Mammary epithelial cell (primary cell): Measurements from ENCODE around the gene XXYLT1.

Source experiments
- CTCF ChIP-seq, 2 donors: IDR thresholded peaks in 1 of 2; conservative IDR thresholded peaks in 1 of 2; 2 replicates each; pipeline ENCODE4 v1.5.1; 2011 to 2012; ENCODE audit warnings: inconsistent platforms in 2 of 2, low read length in 2 of 2, mild to moderate bottlenecking in 2 of 2, control low read depth in 1 of 2, low read depth in 1 of 2; ENCODE audit not compliant: insufficient read depth in 1 of 2; ENCODE audit errors: extremely low read depth in 1 of 2
- EZH2 ChIP-seq: IDR thresholded peaks from 2 replicates; pipeline ENCODE4 v1.6.1; 2012; ENCODE audit warnings: low read length, inconsistent platforms, borderline replicate concordance

- TF ChIP-seq CTCF (conservative IDR thresholded peaks at IDR 0.05 in 1 of 2, IDR thresholded peaks at IDR 0.05 in 1 of 2; ENCODE audit: extremely low read depth in 1 of 2, insufficient read depth in 1 of 2, low read depth in 1 of 2, low read length in 2 of 2) (no peak), EZH2 (no peak)
Observed at GRCh38 chr3:195025884-195026200, 245.1 kb downstream of the XXYLT1 start.
